Erythroblast (primary cell): ENCODE results near the gene SRGAP1.

Source experiments
- GATA1 ChIP-seq: IDR thresholded peaks from 2 replicates; pipeline ENCODE4 v1.6.1; 2011; ENCODE audit warnings: low read depth, mild to moderate bottlenecking, control low read depth, low read length, moderate library complexity
- POLR2A ChIP-seq: IDR thresholded peaks from 2 replicates; pipeline ENCODE4 v1.6.1; 2011; ENCODE audit warnings: mild to moderate bottlenecking, low read length

GRCh38 chr12:63815482-63815852, 29.0 kb upstream of the SRGAP1 start:
- TF ChIP-seq POLR2A = no peak
- no peak for TF ChIP-seq GATA1
